Measurements from ENCODE around the gene TTC33. TPM values are rescaled to one million over a fixed set of nuclear protein-coding genes. Genes with fewer than 3 reads are reported as not detected.

The TTC33 gene
- total RNA-seq, 1 donor from 2014 or later: 20.1 TPM

- no peak overlapping the region for H3K4me3 Mint-ChIP-seq
- no peak for TF ChIP-seq CTCF (IDR thresholded peaks at IDR 0.05; ENCODE audit: unreplicated experiment)
- H3K4me1 Mint-ChIP-seq: peaks cover 21% of the 10 kb centered on the region
- peaks cover 38% of the 10 kb centered on the region for H3K36me3 Mint-ChIP-seq
- no peaks in the 10 kb centered on the region for H3K27me3 Mint-ChIP-seq (ENCODE audit: low read depth)
- H3K9me3 Mint-ChIP-seq: peaks cover 20% of the 10 kb centered on the region
- H3K27ac Mint-ChIP-seq: no peak overlapping the region
- DNase-seq (ENCODE audit: low spot score in 2 of 2, unreplicated experiment in 2 of 2): no peak
These were observed 17.3 kb downstream of the TTC33 start for GRCh38 chr5:40738502-40738901.

- no peak for DNase-seq (ENCODE audit: low spot score in 2 of 2, unreplicated experiment in 2 of 2)
- Mint-ChIP-seq H3K4me3 (no peak overlapping the region), H3K27me3 (ENCODE audit: low read depth) (no peaks in the 10 kb centered on the region), H3K4me1 (peaks cover 21% of the 10 kb centered on the region), H3K9me3 (peaks cover 20% of the 10 kb centered on the region), H3K27ac (no peak overlapping the region), H3K36me3 (peaks cover 24% of the 10 kb centered on the region)
- TF ChIP-seq CTCF (IDR thresholded peaks at IDR 0.05; ENCODE audit: unreplicated experiment): peak; percentile 64
These were observed 19.5 kb downstream of the TTC33 start for GRCh38 chr5:40736103-40736875.

- TF ChIP-seq CTCF (IDR thresholded peaks at IDR 0.05; ENCODE audit: unreplicated experiment): no peak
- Mint-ChIP-seq H3K9me3 (peaks cover 13% of the 10 kb centered on the region), H3K27me3 (ENCODE audit: low read depth) (no peaks in the 10 kb centered on the region), H3K36me3 (peaks cover 17% of the 10 kb centered on the region), H3K4me1 (peaks cover 21% of the 10 kb centered on the region), H3K4me3 (no peak overlapping the region), H3K27ac (peak overlapping the region; percentile 3)
- no peak for DNase-seq (ENCODE audit: low spot score in 2 of 2, unreplicated experiment in 2 of 2)
These were observed 20.2 kb downstream of the TTC33 start for GRCh38 chr5:40735609-40736008.

- Mint-ChIP-seq H3K27me3 (ENCODE audit: low read depth) (no peaks in the 10 kb centered on the region), H3K4me1 (peaks cover 21% of the 10 kb centered on the region), H3K27ac (peak overlapping the region; percentile 3), H3K4me3 (no peak overlapping the region), H3K9me3 (peaks cover 8% of the 10 kb centered on the region), H3K36me3 (peaks cover 13% of the 10 kb centered on the region)
- no peak for TF ChIP-seq CTCF (IDR thresholded peaks at IDR 0.05; ENCODE audit: unreplicated experiment)
- no peak for DNase-seq (ENCODE audit: low spot score in 2 of 2, unreplicated experiment in 2 of 2)
These were observed 20.8 kb downstream of the TTC33 start for GRCh38 chr5:40734986-40735385.

GRCh38 chr5:40733879-40734563 is 21.7 kb downstream of the TTC33 start:
- H3K27me3 Mint-ChIP-seq (ENCODE audit: low read depth): no peaks in the 10 kb centered on the region
- no peak overlapping the region for H3K4me3 Mint-ChIP-seq
- H3K27ac Mint-ChIP-seq: peak overlapping the region; percentile 26
- H3K9me3 Mint-ChIP-seq: peaks cover 4% of the 10 kb centered on the region
- H3K4me1 Mint-ChIP-seq: peaks cover 21% of the 10 kb centered on the region
- TF ChIP-seq CTCF (IDR thresholded peaks at IDR 0.05; ENCODE audit: unreplicated experiment): no peak
- H3K36me3 Mint-ChIP-seq: peaks cover 7% of the 10 kb centered on the region
- no peak for DNase-seq (ENCODE audit: low spot score in 2 of 2, unreplicated experiment in 2 of 2)
